ENCODE results near the gene PANK2. TPM values are rescaled to one million over a fixed set of nuclear protein-coding genes. Genes with fewer than 3 reads are reported as not detected.
A peak's percentile ranks its signal among the peaks of the same experiment; 100 is the strongest.

PANK2 gene
- total RNA-seq, 2 donors from 2014 or later = 17.9 to 21.8 TPM

GRCh38 chr20:3929713-3930060, 40.5 kb downstream of the PANK2 start:
- intact Hi-C loops (cut with DNase I) = no loop called here
- Histone ChIP-seq H3K4me3 (no peak overlapping the region), H3K36me3 (replicated peaks in 1 of 2; ENCODE audit: insufficient read depth in 1 of 2, low read depth in 2 of 2) (no peaks in the 10 kb centered on the region), H3K27me3 (no peaks in the 10 kb centered on the region), H3K9me3 (no peaks in the 10 kb centered on the region), H3K27ac (no peak overlapping the region), H3K4me1 (no peaks in the 10 kb centered on the region)
- no peak for DNase-seq
- TF ChIP-seq POLR2A (IDR thresholded peaks at IDR 0.05) = no peak
- no peak for TF ChIP-seq CTCF (IDR thresholded peaks at IDR 0.05)
- no peak for ATAC-seq
- WGBS, 2 donors = 95 to 98% methylated on average over 2 of the region's 2 CpGs

GRCh38 chr20:3930265-3931206, 41.3 kb downstream of the PANK2 start:
- DNase-seq (no peak), ATAC-seq (no peak)
- intact Hi-C loops (cut with DNase I) = no loop called here
- 69 to 72% methylated on average over 5 of the region's 6 CpGs for WGBS, 2 donors
- no peaks in the 10 kb centered on the region for H3K4me1 ChIP-seq
- no peak overlapping the region for H3K4me3 ChIP-seq
- H3K9me3 ChIP-seq = no peaks in the 10 kb centered on the region
- TF ChIP-seq CTCF (IDR thresholded peaks at IDR 0.05) (no peak), POLR2A (IDR thresholded peaks at IDR 0.05) (no peak)
- no peaks in the 10 kb centered on the region for H3K27me3 ChIP-seq
- no peak overlapping the region for H3K27ac ChIP-seq
- H3K36me3 ChIP-seq (replicated peaks in 1 of 2; ENCODE audit: insufficient read depth in 1 of 2, low read depth in 2 of 2) = no peaks in the 10 kb centered on the region

- no peak for ATAC-seq
- intact Hi-C loops (cut with DNase I) = no loop called here
- no peak overlapping the region for H3K4me3 ChIP-seq
- TF ChIP-seq CTCF (IDR thresholded peaks at IDR 0.05) (no peak), POLR2A (IDR thresholded peaks at IDR 0.05) (no peak)
- H3K27me3 ChIP-seq = no peaks in the 10 kb centered on the region
- no peak overlapping the region for H3K27ac ChIP-seq
- 80 to 100% methylated on average over 1 to 3 of the region's 3 CpGs for WGBS, 2 donors
- H3K4me1 ChIP-seq = no peaks in the 10 kb centered on the region
- no peak for DNase-seq
- no peaks in the 10 kb centered on the region for H3K9me3 ChIP-seq
- no peaks in the 10 kb centered on the region for H3K36me3 ChIP-seq (replicated peaks in 1 of 2; ENCODE audit: insufficient read depth in 1 of 2, low read depth in 2 of 2)
Observed at GRCh38 chr20:3931664-3932063, 42.5 kb downstream of the PANK2 start.

- DNase-seq (no peak), ATAC-seq (no peak)
- Histone ChIP-seq H3K4me1 (no peaks in the 10 kb centered on the region), H3K36me3 (replicated peaks in 1 of 2; ENCODE audit: insufficient read depth in 1 of 2, low read depth in 2 of 2) (no peaks in the 10 kb centered on the region), H3K4me3 (no peak overlapping the region), H3K27me3 (no peaks in the 10 kb centered on the region), H3K9me3 (no peaks in the 10 kb centered on the region), H3K27ac (peak overlapping the region in 2 of 4 donors; percentile 37 to 47)
- intact Hi-C loops (cut with DNase I) = no loop called here
- WGBS, 2 donors = 77 to 84% methylated on average over 4 of the region's 4 CpGs
- TF ChIP-seq POLR2A (IDR thresholded peaks at IDR 0.05) (no peak), CTCF (IDR thresholded peaks at IDR 0.05) (no peak)
Observed at GRCh38 chr20:3932277-3932676, 43.1 kb downstream of the PANK2 start.

- Histone ChIP-seq H3K9me3 (no peaks in the 10 kb centered on the region), H3K4me1 (no peaks in the 10 kb centered on the region), H3K27ac (peak overlapping the region in 2 of 4 donors; percentile 37 to 47), H3K36me3 (replicated peaks in 1 of 2; ENCODE audit: insufficient read depth in 1 of 2, low read depth in 2 of 2) (no peaks in the 10 kb centered on the region), H3K4me3 (no peak overlapping the region), H3K27me3 (no peaks in the 10 kb centered on the region)
- 56 to 65% methylated on average over 6 of the region's 6 CpGs for WGBS, 2 donors
- TF ChIP-seq CTCF (IDR thresholded peaks at IDR 0.05) (no peak), POLR2A (IDR thresholded peaks at IDR 0.05) (no peak)
- ATAC-seq (no peak), DNase-seq (no peak)
- intact Hi-C loops (cut with DNase I) = no loop called here
Observed at GRCh38 chr20:3932681-3933080, 43.5 kb downstream of the PANK2 start.

All from body of pancreas (tissue), 4 donors.